ENCODE measurements around the gene ZFHX3.

- no peak for TF ChIP-seq POLR2A (IDR thresholded peaks at IDR 0.05)
- TF ChIP-seq, protein P1, sequence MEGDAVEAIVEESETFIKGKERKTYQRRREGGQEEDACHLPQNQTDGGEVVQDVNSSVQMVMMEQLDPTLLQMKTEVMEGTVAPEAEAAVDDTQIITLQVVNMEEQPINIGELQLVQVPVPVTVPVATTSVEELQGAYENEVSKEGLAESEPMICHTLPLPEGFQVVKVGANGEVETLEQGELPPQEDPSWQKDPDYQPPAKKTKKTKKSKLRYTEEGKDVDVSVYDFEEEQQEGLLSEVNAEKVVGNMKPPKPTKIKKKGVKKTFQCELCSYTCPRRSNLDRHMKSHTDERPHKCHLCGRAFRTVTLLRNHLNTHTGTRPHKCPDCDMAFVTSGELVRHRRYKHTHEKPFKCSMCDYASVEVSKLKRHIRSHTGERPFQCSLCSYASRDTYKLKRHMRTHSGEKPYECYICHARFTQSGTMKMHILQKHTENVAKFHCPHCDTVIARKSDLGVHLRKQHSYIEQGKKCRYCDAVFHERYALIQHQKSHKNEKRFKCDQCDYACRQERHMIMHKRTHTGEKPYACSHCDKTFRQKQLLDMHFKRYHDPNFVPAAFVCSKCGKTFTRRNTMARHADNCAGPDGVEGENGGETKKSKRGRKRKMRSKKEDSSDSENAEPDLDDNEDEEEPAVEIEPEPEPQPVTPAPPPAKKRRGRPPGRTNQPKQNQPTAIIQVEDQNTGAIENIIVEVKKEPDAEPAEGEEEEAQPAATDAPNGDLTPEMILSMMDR (IDR thresholded peaks at IDR 0.05 in 8 of 11, conservative IDR thresholded peaks at IDR 0.05 in 3 of 11): peak in 1 of 11 experiments; percentile 5
Measured at GRCh38 chr16:72818236-72818845, 229.6 kb downstream of the ZFHX3 start.
